Natural killer cell (primary cell): ENCODE measurements around the gene IFT74. TPM values are rescaled to one million over a fixed set of nuclear protein-coding genes. Genes with fewer than 3 reads are reported as not detected.

Experiments used
- ATAC-seq, 3 donors: fragments of 150-1000 bp in 2 of 3; fragments of 200-7000 bp in 1 of 3; cut with Tn5 transposase; 1 replicate in 1 of 3; 2 replicates in 2 of 3; pipeline ENCODE4 v1.10.0; 2021; ENCODE audit warnings: mild to moderate bottlenecking in 2 of 3, moderate library complexity in 2 of 3
- DNase-seq, 2 donors: peaks; one replicate each; pipeline versions ENCODE4 v3.0.0 to v3.0.0-alpha.2; 2013 to 2021; ENCODE audit warnings: mixed read lengths in 1 of 2
- H3K27ac ChIP-seq: one replicate; pipeline ENCODE4 v1.5.1; 2013; ENCODE audit warnings: mild to moderate bottlenecking, low read length
- H3K27me3 ChIP-seq: one replicate; pipeline ENCODE4 v1.6.1; 2013; ENCODE audit warnings: low read length; ENCODE audit not compliant: control insufficient read depth, insufficient read depth
- H3K36me3 ChIP-seq: one replicate; pipeline ENCODE4 v1.6.1; 2013; ENCODE audit warnings: low read length; ENCODE audit not compliant: control insufficient read depth, insufficient read depth
- H3K4me1 ChIP-seq: one replicate; pipeline ENCODE4 v1.6.1; 2013; ENCODE audit warnings: low read length; ENCODE audit not compliant: control insufficient read depth, insufficient read depth
- H3K4me3 ChIP-seq: one replicate; pipeline ENCODE4 v1.5.1; 2013; ENCODE audit warnings: low read length
- H3K9me3 ChIP-seq: one replicate; pipeline ENCODE4 v1.6.1; 2013; ENCODE audit warnings: low read length; ENCODE audit not compliant: control insufficient read depth, insufficient read depth
- H3K27ac Mint-ChIP-seq, 2 donors: one replicate each; pipeline ENCODE4 v1.8.0; 2022; ENCODE audit warnings: mild to moderate bottlenecking in 2 of 2, mixed read lengths in 2 of 2, moderate library complexity in 1 of 2
- H3K27me3 Mint-ChIP-seq, 2 donors: one replicate each; pipeline ENCODE4 v1.8.0; 2022; ENCODE audit warnings: low read depth in 2 of 2, mixed read lengths in 2 of 2
- H3K36me3 Mint-ChIP-seq: one replicate; pipeline ENCODE4 v1.8.0; 2022; ENCODE audit warnings: mixed read lengths
- H3K4me1 Mint-ChIP-seq, 2 donors: one replicate each; pipeline ENCODE4 v1.8.0; 2022; ENCODE audit warnings: mixed read lengths in 2 of 2
- H3K4me3 Mint-ChIP-seq: one replicate; pipeline ENCODE4 v1.8.0; 2022; ENCODE audit warnings: mild to moderate bottlenecking, moderate library complexity, mixed read lengths
- H3K9me3 Mint-ChIP-seq, 2 donors: one replicate each; pipeline ENCODE4 v1.8.0; 2022; ENCODE audit warnings: mixed read lengths in 2 of 2
- CTCF ChIP-seq: fragments of 200-600 bp; IDR thresholded peaks from one replicate; pipeline ENCODE4 v1.8.0; 2022; ENCODE audit warnings: antibody characterized with exemption
- WGBS: methylation state at CpG from one replicate; pipeline ENCODE4 v1.1.7; 2013; ENCODE audit warnings: missing lambda C conversion rate; ENCODE audit not compliant: insufficient coverage; 5-methylcytosine and 5-hydroxymethylcytosine counted together
- intact Hi-C: fragments of 100-400 bp; cut with micrococcal nuclease; formaldehyde crosslinking; loops from one replicate; pipeline ENCODE4 v1.14.2; 2022
- total RNA-seq, 4 donors: library from RNA; stranded (reverse); fragments of 120-200 nt in 1 of 4; gene quantifications; one replicate each; pipeline versions ENCODE4 v1.2.3 to v1.2.4, GENCODE V29; 2013 to 2022

IFT74 gene
- total RNA-seq, 3 donors from 2014 or later (not counting 1 experiment from before 2014, with no cell fraction given), result 6.0 to 8.7 (median 7.0) TPM

- DNase-seq (no peak), ATAC-seq (no peak)
- Histone ChIP-seq H3K27ac (no peak overlapping the region), H3K4me3 (no peak overlapping the region), H3K36me3 (no peaks in the 10 kb centered on the region), H3K27me3 (no peaks in the 10 kb centered on the region), H3K9me3 (no peaks in the 10 kb centered on the region), H3K4me1 (no peaks in the 10 kb centered on the region)
- no peak overlapping the region for H3K27ac Mint-ChIP-seq
- no peak for TF ChIP-seq CTCF
- H3K27me3 Mint-ChIP-seq, result no peaks in the 10 kb centered on the region
- H3K9me3 Mint-ChIP-seq, result no peaks in the 10 kb centered on the region
- H3K4me3 Mint-ChIP-seq, result no peak overlapping the region
- intact Hi-C loops, result no loop called here
- H3K36me3 Mint-ChIP-seq, result no peaks in the 10 kb centered on the region
- H3K4me1 Mint-ChIP-seq, result no peaks in the 10 kb centered on the region
- 100% methylated on average over 1 of the region's 1 CpG for WGBS
These were observed 122.5 kb downstream of the IFT74 start for GRCh38 chr9:27078685-27079084.

DNA sequence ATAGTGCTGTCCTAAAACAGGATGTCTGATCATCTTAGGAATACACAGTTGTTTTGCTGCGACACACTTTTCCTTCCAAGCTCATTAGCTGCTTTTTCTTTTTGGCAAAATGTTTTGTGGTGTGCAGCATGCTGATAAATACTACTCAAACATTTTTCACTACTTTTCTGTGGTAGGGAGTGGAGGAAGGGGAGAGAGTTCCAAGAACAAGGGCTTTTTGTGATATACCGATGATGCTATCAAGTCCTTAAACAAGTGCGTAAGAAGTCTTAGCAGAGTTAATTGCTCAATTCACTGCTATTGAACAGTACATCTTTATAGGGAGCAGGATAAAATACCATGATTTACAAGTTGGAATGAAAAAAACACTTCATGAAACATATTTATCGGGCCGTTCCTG lies 129.2 kb downstream of the IFT74 start:
- DNase-seq (no peak), ATAC-seq (no peak)
- Mint-ChIP-seq H3K27me3 (no peaks in the 10 kb centered on the region), H3K27ac (no peak overlapping the region), H3K9me3 (no peaks in the 10 kb centered on the region), H3K4me1 (no peaks in the 10 kb centered on the region), H3K36me3 (no peaks in the 10 kb centered on the region), H3K4me3 (no peak overlapping the region)
- no peak for TF ChIP-seq CTCF
- H3K4me3 ChIP-seq, result no peak overlapping the region
- WGBS, result 90% methylated on average over 3 of the region's 5 CpGs
- H3K36me3 ChIP-seq, result no peaks in the 10 kb centered on the region
- no peaks in the 10 kb centered on the region for H3K4me1 ChIP-seq
- no peak overlapping the region for H3K27ac ChIP-seq
- no peaks in the 10 kb centered on the region for H3K27me3 ChIP-seq
- no peaks in the 10 kb centered on the region for H3K9me3 ChIP-seq
- intact Hi-C loops, result no loop called here

DNA sequence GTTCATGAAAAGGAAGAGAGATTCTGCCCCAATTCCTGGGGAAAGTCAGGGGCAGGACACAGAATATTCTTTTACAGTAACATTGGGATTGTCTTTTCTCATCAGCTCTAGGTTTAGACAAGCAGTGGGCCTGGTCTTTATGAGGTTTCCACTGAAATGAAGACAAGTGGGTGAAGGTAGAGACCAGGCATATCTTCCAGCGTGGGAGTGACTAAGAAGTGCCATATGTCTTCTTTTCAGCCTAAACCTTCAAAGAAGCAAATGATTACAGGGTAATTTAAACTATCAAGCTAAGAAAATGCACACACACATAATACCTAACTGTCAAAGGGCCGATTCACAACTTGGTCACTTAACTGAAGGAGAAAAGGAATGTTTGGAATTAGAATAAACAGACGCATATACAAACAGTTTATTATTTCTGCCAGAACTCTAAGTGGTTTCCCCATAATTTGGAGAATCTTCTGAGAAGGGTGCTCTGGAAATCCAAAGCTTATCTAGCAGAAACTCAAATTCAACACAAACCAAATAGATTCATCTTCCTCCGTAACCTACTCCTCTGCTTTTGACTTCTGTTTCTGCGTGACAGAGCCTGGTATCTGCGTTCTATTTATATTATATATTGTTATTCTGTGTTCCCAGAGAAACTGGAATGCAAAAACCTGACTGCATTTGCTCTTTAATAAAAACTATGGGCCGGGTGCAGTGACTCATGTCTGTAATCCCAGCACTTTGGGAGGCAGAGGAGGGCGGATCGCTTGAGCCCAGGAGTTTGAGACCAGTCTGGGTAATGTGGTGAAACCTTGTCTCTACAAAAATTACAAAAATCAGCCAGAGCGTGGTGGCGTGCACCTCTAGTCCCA lies 130.8 kb downstream of the IFT74 start:
- 86% methylated on average over 10 of the region's 11 CpGs for WGBS

More for the DNA sequence above, 130.8 kb downstream of the IFT74 start:
- intact Hi-C loops, result no loop called here
- no peak for TF ChIP-seq CTCF
- Histone ChIP-seq H3K36me3 (no peaks in the 10 kb centered on the region), H3K27ac (no peak overlapping the region), H3K9me3 (no peaks in the 10 kb centered on the region), H3K4me3 (no peak overlapping the region), H3K4me1 (no peaks in the 10 kb centered on the region), H3K27me3 (no peaks in the 10 kb centered on the region)
- Mint-ChIP-seq H3K36me3 (no peaks in the 10 kb centered on the region), H3K27me3 (no peaks in the 10 kb centered on the region), H3K4me1 (no peaks in the 10 kb centered on the region), H3K4me3 (no peak overlapping the region), H3K9me3 (no peaks in the 10 kb centered on the region), H3K27ac (no peak overlapping the region)
- DNase-seq (no peak), ATAC-seq (no peak)
